ENCODE results near the gene DNAJC3. TPM values are rescaled to one million over a fixed set of nuclear protein-coding genes. Genes with fewer than 3 reads are reported as not detected.

DNAJC3 gene
- total and polyA plus RNA-seq, 2 of the 13 experiments (the other 11 are each of a cell fraction or from before 2014, with no cell fraction given): 10.4 to 48.2 TPM

GRCh38 chr13:95671597-95671996 is 5.3 kb upstream of the DNAJC3 start:
- DNase-seq (ENCODE audit: low spot score): no peak
- ChIA-PET POLR2A (no interaction called here), CTCF (ENCODE audit: low intra/inter-chr PET ratio, low total read pairs) (no interaction called here)
- H3K36me3 ChIP-seq (replicated peaks in 1 of 2; ENCODE audit: control insufficient read depth in 1 of 2, insufficient read depth in 2 of 2, low read length in 2 of 2): no peaks in the 10 kb centered on the region
- BruUV-seq (replicated peaks): no TSS peak
- no peak overlapping the region for H3K9ac ChIP-seq (ENCODE audit: insufficient read depth, low read depth, low read length)
- no peak overlapping the region for H3K4me2 ChIP-seq (ENCODE audit: low read depth, low read length)
- no peak for FAIRE-seq
- in situ Hi-C loops (cut with HindIII; ENCODE audit: extremely low pct_ligation_motif_present, low pct_unique_long_range_greater_than_20kb) (no loop called here), intact Hi-C loops (cut with micrococcal nuclease; ENCODE audit: unreplicated experiment) (loop anchor here (10.0 kb wide), 1 partner anchor 113 kb away; no protein-coding TSS in a partner anchor)
- H3K27me3 ChIP-seq (ENCODE audit: control insufficient read depth in 1 of 2, insufficient read depth in 2 of 2, low read length in 2 of 2): no peaks in the 10 kb centered on the region
- no peak for TF ChIP-seq HMGXB4 (CRISPR knock-in tag; IDR thresholded peaks at IDR 0.05; ENCODE audit: borderline replicate concordance in 1 of 2, low read depth in 1 of 2)
- no peak for TF ChIP-seq ZNF713 (CRISPR knock-in tag; IDR thresholded peaks at IDR 0.05)
- no peak for TF ChIP-seq GZF1 (CRISPR knock-in tag; IDR thresholded peaks at IDR 0.05)
- TF ChIP-seq ZSCAN30 (CRISPR knock-in tag; IDR thresholded peaks at IDR 0.05): no peak
- no peak for TF ChIP-seq ZBTB1 (CRISPR knock-in tag; IDR thresholded peaks at IDR 0.05; ENCODE audit: borderline replicate concordance)
- TF ChIP-seq ZBTB40 (IDR thresholded peaks at IDR 0.05): no peak
- no peak for TF ChIP-seq ZBTB40 (CRISPR knock-in tag; IDR thresholded peaks at IDR 0.05)
- TF ChIP-seq ZNF839 (CRISPR knock-in tag; IDR thresholded peaks at IDR 0.05; ENCODE audit: borderline replicate concordance): no peak
- TF ChIP-seq ARID4A (CRISPR knock-in tag; IDR thresholded peaks at IDR 0.05; ENCODE audit: borderline replicate concordance): no peak
- ATAC-seq: no peak
- H2AFZ ChIP-seq (ENCODE audit: low read length): no peak overlapping the region
- WGBS (ENCODE audit: low lambda C conversion rate): 68% methylated on average over 3 of the region's 5 CpGs
- H3K4me3 ChIP-seq (replicated peaks in 1 of 3; ENCODE audit: insufficient read depth in 1 of 3, low read depth in 2 of 3, low read length in 3 of 3): no peak overlapping the region
- no peaks in the 10 kb centered on the region for H4K20me1 ChIP-seq (ENCODE audit: insufficient read depth, low read length)
- H3K79me2 ChIP-seq (ENCODE audit: insufficient read depth, low read length): peaks cover 17% of the 10 kb centered on the region
- peaks cover 20% of the 10 kb centered on the region for H3K9me3 ChIP-seq (ENCODE audit: low read length)
- H3K27ac ChIP-seq (ENCODE audit: extremely low read length, insufficient read depth, low read length): no peak overlapping the region
- H3K4me1 ChIP-seq (ENCODE audit: insufficient read depth, low read length): peaks cover 28% of the 10 kb centered on the region
